ENCODE data around the gene KIF3B. TPM values are rescaled to one million over a fixed set of nuclear protein-coding genes. Genes with fewer than 3 reads are reported as not detected.
"Not testable (repeated sequence)": the region's sequence is repeated elsewhere in the genome, so short reads cannot be mapped to it uniquely, and the experiment has no call there.

KIF3B gene
- total RNA-seq, 1 experiment from 2014 or later: 20.0 TPM

- DNase-seq; H3K4me3 ChIP-seq (ENCODE audit: low read length); POLR2A ChIA-PET (ENCODE audit: unreplicated experiment); ATAC-seq; H3K27me3 ChIP-seq (ENCODE audit: low read length); H3K36me3 ChIP-seq (ENCODE audit: low read depth, low read length); H3K27ac ChIP-seq (ENCODE audit: low read length); H3K9me2 ChIP-seq (replicated peaks; ENCODE audit: low read length); H3K9ac ChIP-seq (ENCODE audit: low read length); H3F3A ChIP-seq (ENCODE audit: low read length, unreplicated experiment); H4K20me1 ChIP-seq (ENCODE audit: low read length); CTCF ChIA-PET; H2AFZ ChIP-seq (ENCODE audit: low read length); H3K79me2 ChIP-seq (ENCODE audit: low read length); H3K4me2 ChIP-seq (ENCODE audit: low read length); BruUV-seq (replicated peaks); H3K9me3 ChIP-seq (ENCODE audit: low read length): not testable (repeated sequence)
- intact Hi-C loops (cut with micrococcal nuclease): loop anchor here (2.0 kb wide), 1 partner anchor 57 kb away; no protein-coding TSS in a partner anchor
- peaks cover 11% of the 10 kb centered on the region for H3K4me1 ChIP-seq (ENCODE audit: insufficient read depth, low read length)
Measured at GRCh38 chr20:32323761-32324160, 46.3 kb downstream of the KIF3B start.

- peak overlapping the region; percentile 63 for H3K4me2 ChIP-seq (ENCODE audit: low read length)
- ATAC-seq (peak; percentile 99), DNase-seq (peak; percentile 96)
- peak overlapping the region; percentile 52 for H3K9ac ChIP-seq (ENCODE audit: low read length)
- H3F3A ChIP-seq (ENCODE audit: low read length, unreplicated experiment): no peaks in the 10 kb centered on the region
- H3K4me3 ChIP-seq (ENCODE audit: low read length): peak overlapping the region; percentile 6; the same call in 1 of the 2 replicates
- peaks cover 11% of the 10 kb centered on the region for H3K4me1 ChIP-seq (ENCODE audit: insufficient read depth, low read length)
- BruUV-seq (replicated peaks): no TSS peak
- no peak overlapping the region for H2AFZ ChIP-seq (ENCODE audit: low read length)
- no peaks in the 10 kb centered on the region for H3K9me3 ChIP-seq (ENCODE audit: low read length)
- H3K27ac ChIP-seq (ENCODE audit: low read length): peak overlapping the region; percentile 92
- no peaks in the 10 kb centered on the region for H3K79me2 ChIP-seq (ENCODE audit: low read length)
- H3K9me2 ChIP-seq (replicated peaks; ENCODE audit: low read length): no peaks in the 10 kb centered on the region
- intact Hi-C loops (cut with micrococcal nuclease): loop anchor here (2.0 to 5.0 kb wide), 2 partner anchors 59 to 119 kb away; partner anchors contain the start of genes PLAGL2 and POFUT1
- CTCF ChIA-PET: no interaction called here
- POLR2A ChIA-PET (ENCODE audit: unreplicated experiment): no interaction called here
- peaks cover 11% of the 10 kb centered on the region; the same call in 1 of the 2 replicates for H3K36me3 ChIP-seq (ENCODE audit: low read depth, low read length)
- TF ChIP-seq EZH2 (IDR thresholded peaks at IDR 0.05; ENCODE audit: low read length, unreplicated experiment) (no peak), EZH2phosphoT487 (IDR thresholded peaks at IDR 0.05; ENCODE audit: borderline replicate concordance, low read length) (no peak), CTCF (conservative IDR thresholded peaks at IDR 0.05; ENCODE audit: low read depth, low read length) (no peak)
- H4K20me1 ChIP-seq (ENCODE audit: low read length): no peaks in the 10 kb centered on the region
- no peaks in the 10 kb centered on the region for H3K27me3 ChIP-seq (ENCODE audit: low read length)
Measured at GRCh38 chr20:32325706-32326503, 48.5 kb downstream of the KIF3B start.

- intact Hi-C loops (cut with micrococcal nuclease): loop anchor here (5.0 kb wide), 1 partner anchor 119 kb away; the partner anchor contains the start of genes PLAGL2 and POFUT1
- Histone ChIP-seq H2AFZ (ENCODE audit: low read length) (no peak overlapping the region), H3K27ac (ENCODE audit: low read length) (peak overlapping the region; percentile 92), H4K20me1 (ENCODE audit: low read length) (no peaks in the 10 kb centered on the region), H3K27me3 (ENCODE audit: low read length) (no peaks in the 10 kb centered on the region), H3K4me1 (ENCODE audit: insufficient read depth, low read length) (peaks cover 11% of the 10 kb centered on the region), H3K4me3 (ENCODE audit: low read length) (peak overlapping the region; percentile 6; the same call in 1 of the 2 replicates), H3K9me3 (ENCODE audit: low read length) (no peaks in the 10 kb centered on the region), H3K9me2 (replicated peaks; ENCODE audit: low read length) (no peaks in the 10 kb centered on the region), H3K4me2 (ENCODE audit: low read length) (peak overlapping the region; percentile 63), H3K79me2 (ENCODE audit: low read length) (no peaks in the 10 kb centered on the region), H3K36me3 (ENCODE audit: low read depth, low read length) (peaks cover 17% of the 10 kb centered on the region), H3F3A (ENCODE audit: low read length, unreplicated experiment) (no peaks in the 10 kb centered on the region), H3K9ac (ENCODE audit: low read length) (peak overlapping the region; percentile 52)
- BruUV-seq (replicated peaks): no TSS peak
- no peak for TF ChIP-seq EZH2phosphoT487 (IDR thresholded peaks at IDR 0.05; ENCODE audit: borderline replicate concordance, low read length)
- TF ChIP-seq EZH2 (IDR thresholded peaks at IDR 0.05; ENCODE audit: low read length, unreplicated experiment): no peak
- TF ChIP-seq CTCF (conservative IDR thresholded peaks at IDR 0.05; ENCODE audit: low read depth, low read length): no peak
- CTCF ChIA-PET: no interaction called here
- POLR2A ChIA-PET (ENCODE audit: unreplicated experiment): no interaction called here
- ATAC-seq: peak; percentile 66
- DNase-seq: peak; percentile 60
Measured at GRCh38 chr20:32326504-32326845, 49.0 kb downstream of the KIF3B start.
